ENCODE data around the gene CAMK2D. TPM values are rescaled to one million over a fixed set of nuclear protein-coding genes. Genes with fewer than 3 reads are reported as not detected.

The CAMK2D gene
- total RNA-seq, 1 experiment from 2014 or later: 29.5 TPM

DNA sequence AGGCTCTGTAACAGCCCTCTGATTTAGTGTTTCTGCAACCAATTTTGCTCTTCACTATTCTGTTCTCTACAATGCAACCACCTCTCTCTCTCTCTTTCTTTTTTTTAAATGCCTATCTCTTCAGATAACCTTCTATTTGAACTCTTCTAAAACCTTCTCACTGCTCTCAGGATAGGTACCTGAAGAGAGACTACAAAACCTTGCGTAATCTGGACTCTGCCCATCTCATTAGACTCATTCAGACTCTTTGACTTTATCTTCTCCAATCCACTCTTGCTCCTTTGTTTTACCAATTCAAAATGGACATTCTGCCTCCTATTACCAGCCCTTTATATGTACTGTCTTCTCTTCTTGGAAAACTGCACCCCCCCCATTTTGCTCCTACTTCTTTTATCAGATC is 291.6 kb downstream of the CAMK2D start:
- CTCF ChIA-PET: no interaction called here

DNA sequence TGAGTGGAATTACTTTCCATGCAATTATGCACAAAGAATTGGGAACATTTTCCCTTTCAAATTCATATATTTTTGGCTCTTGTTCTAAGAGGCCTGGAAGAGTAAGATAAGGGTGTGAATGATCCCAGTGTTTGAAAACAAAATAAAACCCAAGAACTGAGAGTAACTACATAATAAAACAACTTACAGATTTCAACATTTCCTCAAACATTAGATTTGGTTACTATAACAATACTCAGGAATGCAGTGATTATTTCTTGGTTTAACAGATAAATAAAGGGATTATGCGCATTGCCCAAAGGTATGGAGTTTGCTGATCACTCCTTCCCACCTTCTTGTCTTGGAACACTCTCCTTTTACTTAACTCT is 292.5 kb downstream of the CAMK2D start:
- ATAC-seq (no peak), DNase-seq (ENCODE audit: low read depth, low spot score) (no peak)
- H3K4me3 ChIP-seq (ENCODE audit: low read depth in 2 of 2, low read length in 2 of 2): no peak overlapping the region
- CTCF ChIA-PET: no interaction called here
- intact Hi-C loops (cut with micrococcal nuclease; ENCODE audit: unreplicated experiment): no loop called here
- no peaks in the 10 kb centered on the region for H3K27me3 ChIP-seq (ENCODE audit: control insufficient read depth, insufficient read depth, low read length)
- BruUV-seq (replicated peaks): no TSS peak
- in situ Hi-C loops (cut with HindIII; ENCODE audit: low pct_unique_long_range_greater_than_20kb, low sequenced_read_pairs): no loop called here
- TF ChIP-seq, protein P1, sequence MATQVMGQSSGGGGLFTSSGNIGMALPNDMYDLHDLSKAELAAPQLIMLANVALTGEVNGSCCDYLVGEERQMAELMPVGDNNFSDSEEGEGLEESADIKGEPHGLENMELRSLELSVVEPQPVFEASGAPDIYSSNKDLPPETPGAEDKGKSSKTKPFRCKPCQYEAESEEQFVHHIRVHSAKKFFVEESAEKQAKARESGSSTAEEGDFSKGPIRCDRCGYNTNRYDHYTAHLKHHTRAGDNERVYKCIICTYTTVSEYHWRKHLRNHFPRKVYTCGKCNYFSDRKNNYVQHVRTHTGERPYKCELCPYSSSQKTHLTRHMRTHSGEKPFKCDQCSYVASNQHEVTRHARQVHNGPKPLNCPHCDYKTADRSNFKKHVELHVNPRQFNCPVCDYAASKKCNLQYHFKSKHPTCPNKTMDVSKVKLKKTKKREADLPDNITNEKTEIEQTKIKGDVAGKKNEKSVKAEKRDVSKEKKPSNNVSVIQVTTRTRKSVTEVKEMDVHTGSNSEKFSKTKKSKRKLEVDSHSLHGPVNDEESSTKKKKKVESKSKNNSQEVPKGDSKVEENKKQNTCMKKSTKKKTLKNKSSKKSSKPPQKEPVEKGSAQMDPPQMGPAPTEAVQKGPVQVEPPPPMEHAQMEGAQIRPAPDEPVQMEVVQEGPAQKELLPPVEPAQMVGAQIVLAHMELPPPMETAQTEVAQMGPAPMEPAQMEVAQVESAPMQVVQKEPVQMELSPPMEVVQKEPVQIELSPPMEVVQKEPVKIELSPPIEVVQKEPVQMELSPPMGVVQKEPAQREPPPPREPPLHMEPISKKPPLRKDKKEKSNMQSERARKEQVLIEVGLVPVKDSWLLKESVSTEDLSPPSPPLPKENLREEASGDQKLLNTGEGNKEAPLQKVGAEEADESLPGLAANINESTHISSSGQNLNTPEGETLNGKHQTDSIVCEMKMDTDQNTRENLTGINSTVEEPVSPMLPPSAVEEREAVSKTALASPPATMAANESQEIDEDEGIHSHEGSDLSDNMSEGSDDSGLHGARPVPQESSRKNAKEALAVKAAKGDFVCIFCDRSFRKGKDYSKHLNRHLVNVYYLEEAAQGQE (IDR thresholded peaks at IDR 0.05; ENCODE audit: insufficient read depth in 1 of 2, low read depth in 2 of 2, low read length in 1 of 2): no peak
- TF ChIP-seq, protein P2, sequence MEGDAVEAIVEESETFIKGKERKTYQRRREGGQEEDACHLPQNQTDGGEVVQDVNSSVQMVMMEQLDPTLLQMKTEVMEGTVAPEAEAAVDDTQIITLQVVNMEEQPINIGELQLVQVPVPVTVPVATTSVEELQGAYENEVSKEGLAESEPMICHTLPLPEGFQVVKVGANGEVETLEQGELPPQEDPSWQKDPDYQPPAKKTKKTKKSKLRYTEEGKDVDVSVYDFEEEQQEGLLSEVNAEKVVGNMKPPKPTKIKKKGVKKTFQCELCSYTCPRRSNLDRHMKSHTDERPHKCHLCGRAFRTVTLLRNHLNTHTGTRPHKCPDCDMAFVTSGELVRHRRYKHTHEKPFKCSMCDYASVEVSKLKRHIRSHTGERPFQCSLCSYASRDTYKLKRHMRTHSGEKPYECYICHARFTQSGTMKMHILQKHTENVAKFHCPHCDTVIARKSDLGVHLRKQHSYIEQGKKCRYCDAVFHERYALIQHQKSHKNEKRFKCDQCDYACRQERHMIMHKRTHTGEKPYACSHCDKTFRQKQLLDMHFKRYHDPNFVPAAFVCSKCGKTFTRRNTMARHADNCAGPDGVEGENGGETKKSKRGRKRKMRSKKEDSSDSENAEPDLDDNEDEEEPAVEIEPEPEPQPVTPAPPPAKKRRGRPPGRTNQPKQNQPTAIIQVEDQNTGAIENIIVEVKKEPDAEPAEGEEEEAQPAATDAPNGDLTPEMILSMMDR (IDR thresholded peaks at IDR 0.05): no peak
- no peak for TF ChIP-seq SIN3A (IDR thresholded peaks at IDR 0.05; ENCODE audit: borderline replicate concordance, insufficient read depth, low read depth, low read length)
- TF ChIP-seq TCF7L2 (IDR thresholded peaks at IDR 0.05; ENCODE audit: low read depth, low read length): no peak
- no peak for TF ChIP-seq POLR2AphosphoS5 (IDR thresholded peaks at IDR 0.05; ENCODE audit: low read depth, low read length)
- H3K36me3 ChIP-seq (ENCODE audit: control insufficient read depth, insufficient read depth, low read length): no peaks in the 10 kb centered on the region
- POLR2A ChIA-PET: no interaction called here
- peaks cover 20% of the 10 kb centered on the region for H3K4me1 ChIP-seq (ENCODE audit: control insufficient read depth, insufficient read depth, low read length)
- no peaks in the 10 kb centered on the region for H3K9me3 ChIP-seq (ENCODE audit: control insufficient read depth, insufficient read depth, low read depth, low read length)
- peak overlapping the region; percentile 85 for H3K27ac ChIP-seq (ENCODE audit: low read length)

More for the DNA sequence above, 291.6 kb downstream of the CAMK2D start:
- no peaks in the 10 kb centered on the region for H3K36me3 ChIP-seq (ENCODE audit: control insufficient read depth, insufficient read depth, low read length)
- POLR2A ChIA-PET: no interaction called here
- DNase-seq (ENCODE audit: low read depth, low spot score) (no peak), ATAC-seq (no peak)
- intact Hi-C loops (cut with micrococcal nuclease; ENCODE audit: unreplicated experiment): no loop called here
- H3K9me3 ChIP-seq (ENCODE audit: control insufficient read depth, insufficient read depth, low read depth, low read length): no peaks in the 10 kb centered on the region
- peak overlapping the region; percentile 85 for H3K27ac ChIP-seq (ENCODE audit: low read length)
- TF ChIP-seq, protein P1 (IDR thresholded peaks at IDR 0.05; ENCODE audit: insufficient read depth in 1 of 2, low read depth in 2 of 2, low read length in 1 of 2): no peak
- no peak for TF ChIP-seq TCF7L2 (IDR thresholded peaks at IDR 0.05; ENCODE audit: low read depth, low read length)
- no peak for TF ChIP-seq POLR2AphosphoS5 (IDR thresholded peaks at IDR 0.05; ENCODE audit: low read depth, low read length)
- TF ChIP-seq SIN3A (IDR thresholded peaks at IDR 0.05; ENCODE audit: borderline replicate concordance, insufficient read depth, low read depth, low read length): no peak
- TF ChIP-seq, protein P2 (IDR thresholded peaks at IDR 0.05): no peak
- in situ Hi-C loops (cut with HindIII; ENCODE audit: low pct_unique_long_range_greater_than_20kb, low sequenced_read_pairs): no loop called here
- no TSS peak for BruUV-seq (replicated peaks)
- no peaks in the 10 kb centered on the region for H3K27me3 ChIP-seq (ENCODE audit: control insufficient read depth, insufficient read depth, low read length)
- H3K4me3 ChIP-seq (ENCODE audit: low read depth in 2 of 2, low read length in 2 of 2): no peak overlapping the region
- H3K4me1 ChIP-seq (ENCODE audit: control insufficient read depth, insufficient read depth, low read length): peaks cover 20% of the 10 kb centered on the region
